Measurements from ENCODE around the gene TNIK.

Gene TNIK

DNA sequence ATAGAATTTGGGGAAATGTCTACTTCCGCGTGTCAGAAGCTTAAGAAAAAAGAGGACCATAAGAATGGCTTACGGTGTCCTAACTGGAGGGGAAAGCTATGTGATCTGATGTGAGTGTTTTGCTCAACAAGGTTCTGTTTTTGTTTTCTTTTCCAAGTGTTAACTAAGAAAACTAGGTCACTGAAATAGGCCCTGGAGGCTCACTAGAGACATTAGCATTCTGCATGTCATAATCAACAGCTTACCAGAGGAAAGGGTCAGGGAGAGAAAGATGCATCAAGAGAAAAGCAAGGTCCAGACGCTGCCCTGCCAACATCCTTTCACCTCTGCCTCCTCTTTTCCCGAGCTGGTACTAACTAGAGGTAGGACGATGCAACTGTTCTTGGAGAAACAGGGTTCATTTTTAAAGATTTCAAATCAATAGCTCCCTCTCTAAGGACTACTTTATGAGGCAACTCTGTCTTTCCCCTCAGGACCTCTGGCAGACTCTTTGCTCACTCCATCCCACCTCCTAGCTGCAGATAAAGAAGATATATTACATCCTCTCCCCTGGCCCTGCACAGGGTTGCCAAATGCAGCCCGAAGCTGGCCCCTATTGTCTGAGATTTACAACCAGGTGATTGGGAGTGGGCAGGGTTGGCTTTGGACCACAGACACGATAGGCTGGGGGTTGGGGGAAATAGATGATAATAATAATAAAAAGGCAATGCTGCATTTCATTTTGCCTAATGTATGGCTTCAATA lies 223.8 kb downstream of the TNIK start:
- no peak for DNase-seq (ENCODE audit: low read depth in 4 of 4, low spot score in 1 of 4)

DNA sequence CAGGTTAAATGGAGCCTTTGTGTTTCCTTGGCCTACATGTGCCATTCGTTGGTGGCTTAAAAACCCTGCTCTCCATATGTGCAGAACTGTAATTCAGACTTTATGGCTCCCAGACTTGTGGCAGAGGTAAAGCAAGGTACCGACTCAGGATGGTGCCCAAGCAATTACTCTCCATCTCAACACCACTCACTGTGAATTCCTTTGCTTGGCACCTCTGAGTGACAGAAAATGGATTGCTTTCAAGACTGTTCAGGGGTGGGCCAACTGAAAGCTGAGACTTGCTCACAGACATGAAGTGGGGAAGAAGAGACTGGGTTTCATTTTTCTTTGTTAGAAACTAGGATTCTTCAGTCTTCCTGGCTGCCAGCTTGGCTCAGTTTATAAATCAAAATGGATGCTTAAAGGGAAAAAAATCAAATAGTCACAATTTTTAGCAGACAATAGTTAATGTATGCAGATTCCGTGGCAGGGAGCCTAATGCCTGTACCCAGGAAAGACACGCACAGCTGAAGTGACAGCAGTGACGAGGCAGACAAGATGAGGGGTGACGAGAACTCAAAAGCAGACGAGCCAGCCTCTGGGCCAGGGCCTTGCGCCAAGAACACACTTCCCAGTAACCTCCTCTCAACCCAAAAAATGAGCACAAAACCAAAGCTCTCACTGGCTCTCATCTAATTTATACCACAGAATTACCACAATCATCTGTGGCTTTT lies 225.8 kb downstream of the TNIK start:
- DNase-seq (ENCODE audit: low read depth in 4 of 4, low spot score in 1 of 4) = no peak

DNA sequence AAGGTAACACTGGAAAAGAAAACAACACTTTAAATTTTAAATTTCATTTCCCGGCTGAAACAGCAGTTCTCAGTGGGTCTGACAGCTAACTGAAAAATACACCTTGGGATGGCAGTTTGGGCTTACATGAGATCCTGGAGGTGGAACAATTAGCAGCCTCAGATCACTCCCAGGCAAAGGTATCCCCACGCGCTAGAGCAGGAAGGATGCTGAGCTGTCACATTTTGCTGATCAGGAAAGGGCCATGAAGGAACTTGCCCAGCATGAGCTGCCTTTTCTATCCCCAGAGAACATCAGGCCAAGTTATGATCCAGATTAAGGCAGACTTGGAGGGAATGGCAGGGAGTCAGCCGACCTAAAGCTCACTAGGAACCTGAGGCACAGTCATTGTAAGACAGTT lies 228.8 kb downstream of the TNIK start:
- DNase-seq (ENCODE audit: low read depth in 4 of 4, low spot score in 1 of 4) = no peak

GRCh38 chr3:171230865-171231264 lies 229.3 kb downstream of the TNIK start:
- DNase-seq (ENCODE audit: low read depth in 4 of 4, low spot score in 1 of 4) = no peak

DNA sequence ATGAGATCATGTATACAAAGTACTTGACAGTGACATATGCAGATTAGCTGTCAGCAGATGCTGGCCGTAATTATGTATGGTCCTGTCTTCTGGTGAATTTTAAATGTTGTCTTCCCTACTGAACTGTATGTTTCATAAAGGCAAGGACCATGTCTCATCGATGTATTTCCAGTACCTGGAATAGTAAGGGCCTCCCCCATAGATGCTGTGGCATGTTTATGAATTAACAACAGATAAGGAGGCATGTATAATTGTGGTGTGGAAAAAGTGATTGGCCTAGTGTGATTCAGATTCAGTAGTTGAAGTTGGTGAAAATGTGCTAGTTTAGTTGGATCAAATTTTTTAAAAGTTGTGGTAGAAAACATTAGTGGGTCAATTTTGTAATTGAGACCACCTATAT lies 231.0 kb downstream of the TNIK start:
- no peak for DNase-seq (ENCODE audit: low read depth in 4 of 4, low spot score in 1 of 4)

DNA sequence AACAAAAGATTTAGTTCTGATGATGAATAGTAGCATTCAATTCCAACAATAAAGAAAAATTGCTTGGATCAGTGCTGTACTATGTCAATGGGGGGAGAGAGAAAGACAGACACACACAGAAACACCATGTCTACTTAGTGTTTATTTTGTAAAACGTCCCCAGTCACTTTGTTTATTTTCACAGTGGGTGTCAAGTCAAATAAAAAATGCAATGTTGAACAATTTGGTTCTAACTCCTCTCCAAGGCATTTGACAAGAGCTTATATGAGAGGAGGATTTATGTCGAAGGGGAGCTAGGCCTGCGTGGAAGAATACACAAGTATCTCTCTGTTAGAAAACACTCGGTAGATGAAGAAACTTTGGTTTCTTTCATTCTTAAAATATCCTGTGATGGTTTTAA lies 232.0 kb downstream of the TNIK start:
- no peak for DNase-seq (ENCODE audit: low read depth in 4 of 4, low spot score in 1 of 4)

DNA sequence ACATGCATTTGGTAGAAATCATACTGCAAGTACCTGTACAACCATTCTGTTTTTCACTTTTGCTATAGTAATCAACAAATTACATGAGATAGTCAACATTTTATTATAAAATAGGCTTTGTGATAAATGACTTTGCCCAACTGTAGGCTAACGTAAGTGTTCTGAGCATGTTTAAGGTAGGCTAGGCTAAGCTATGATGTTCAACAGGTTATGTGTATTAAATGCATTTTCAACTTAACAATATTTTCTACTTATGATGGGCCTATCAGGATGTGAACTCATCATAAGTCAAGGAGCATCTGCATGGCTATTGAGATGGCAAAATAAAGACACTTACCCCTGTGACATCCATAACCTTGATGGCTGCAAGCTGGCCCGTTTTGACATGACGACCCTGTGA lies 232.4 kb downstream of the TNIK start:
- DNase-seq (ENCODE audit: low read depth in 4 of 4, low spot score in 1 of 4) = no peak

GRCh38 chr3:171227359-171227758 lies 232.8 kb downstream of the TNIK start:
- no peak for DNase-seq (ENCODE audit: low read depth in 4 of 4, low spot score in 1 of 4)

DNA sequence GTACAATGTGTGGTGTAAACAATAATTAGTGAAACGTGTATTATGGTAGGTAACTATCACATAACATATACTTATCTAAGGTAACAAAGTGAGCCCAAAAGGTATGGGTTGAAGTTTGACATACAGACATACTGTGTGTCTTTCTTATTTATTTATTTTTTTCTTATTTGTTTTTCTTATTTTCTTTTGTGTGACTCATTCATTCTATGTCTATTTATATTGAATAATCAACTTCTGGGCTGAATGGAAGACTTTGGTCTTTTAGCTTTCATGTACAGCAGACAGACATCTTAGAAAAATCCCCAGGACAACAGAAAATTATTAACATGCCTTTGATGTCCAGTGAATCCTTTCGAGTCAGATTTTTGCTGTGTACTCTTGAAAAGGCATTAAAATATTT lies 233.4 kb downstream of the TNIK start:
- DNase-seq (ENCODE audit: low read depth in 4 of 4, low spot score in 1 of 4) = no peak

DNA sequence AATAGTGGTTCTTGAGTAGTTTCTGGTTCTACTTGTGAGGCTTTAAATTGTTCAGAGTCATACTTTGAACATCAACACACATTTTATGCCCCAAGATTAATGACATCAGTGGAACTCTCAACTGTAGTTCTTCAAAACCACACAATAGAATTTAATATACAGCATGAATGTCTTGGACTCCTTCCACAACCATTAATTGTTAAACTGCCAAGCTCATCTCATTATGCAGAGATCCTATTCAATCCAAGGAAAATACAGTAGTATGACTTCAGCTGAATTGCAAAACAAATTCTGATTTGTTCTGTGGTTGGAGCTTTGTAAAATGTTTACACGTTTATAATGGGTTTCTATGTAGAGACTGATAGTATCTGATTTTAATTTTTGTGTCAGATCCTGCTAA lies 234.5 kb downstream of the TNIK start:
- DNase-seq (ENCODE audit: low read depth in 4 of 4, low spot score in 1 of 4) = no peak

DNA sequence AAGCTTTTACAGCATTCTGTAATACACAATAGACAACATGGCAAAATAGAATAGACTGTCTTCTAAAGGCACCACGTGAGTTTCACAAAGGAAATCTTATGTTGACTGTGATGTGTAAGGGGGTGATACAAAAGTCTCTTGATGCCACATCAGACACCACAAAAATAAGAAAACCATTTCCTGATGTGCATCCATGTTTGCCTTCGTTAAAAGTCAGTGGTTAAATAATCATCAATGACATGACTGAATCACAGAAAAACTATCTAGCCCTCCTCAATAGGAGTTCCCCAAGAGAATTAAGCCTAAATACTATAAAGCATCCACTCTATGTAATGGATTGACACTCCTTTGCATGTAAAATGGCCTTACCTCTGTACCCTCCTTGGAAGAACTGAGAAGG lies 235.0 kb downstream of the TNIK start:
- no peak for DNase-seq (ENCODE audit: low read depth in 4 of 4, low spot score in 1 of 4)

DNA sequence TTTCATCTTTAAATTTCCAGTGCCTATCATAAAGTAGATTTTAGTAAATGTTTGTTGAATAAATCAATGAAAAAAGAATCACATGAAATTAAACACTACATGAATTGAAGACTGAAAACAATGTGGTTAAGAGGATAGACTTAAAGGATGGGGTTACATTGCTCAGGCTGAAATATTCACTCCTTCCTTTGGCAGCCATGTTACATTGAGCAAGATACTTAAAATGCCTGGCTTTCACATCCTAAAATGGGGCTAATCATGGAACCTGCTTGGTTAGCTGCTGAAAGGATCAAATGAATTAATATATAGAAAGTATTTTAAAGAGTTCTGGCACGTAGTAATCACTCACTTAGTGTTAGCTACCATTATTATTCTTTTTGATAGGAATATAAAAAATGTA lies 236.8 kb downstream of the TNIK start:
- DNase-seq (ENCODE audit: low read depth in 4 of 4, low spot score in 1 of 4) = no peak

DNA sequence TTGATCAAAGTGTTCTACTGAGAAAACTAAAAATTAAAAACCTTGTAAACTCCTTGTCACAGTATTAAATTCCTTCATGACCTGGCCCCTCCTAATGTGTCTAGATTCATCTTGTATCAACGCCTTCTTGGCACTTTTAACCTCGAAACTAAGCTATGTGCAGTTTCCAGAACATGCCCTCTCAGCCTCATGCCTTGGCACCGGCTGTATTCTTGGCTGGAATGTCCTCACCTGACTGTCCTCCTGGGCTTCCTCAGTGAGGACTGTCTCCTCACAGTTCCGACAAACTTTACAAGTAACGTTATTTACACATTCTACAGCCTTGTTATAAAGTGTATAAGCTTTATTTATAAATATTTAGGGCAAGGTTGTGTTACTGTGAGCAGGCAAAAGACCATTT lies 237.2 kb downstream of the TNIK start:
- DNase-seq (ENCODE audit: low read depth in 4 of 4, low spot score in 1 of 4) = no peak

- no peak for DNase-seq (ENCODE audit: low read depth in 4 of 4, low spot score in 1 of 4)
These were observed 238.6 kb downstream of the TNIK start for GRCh38 chr3:171221597-171221996.

DNA sequence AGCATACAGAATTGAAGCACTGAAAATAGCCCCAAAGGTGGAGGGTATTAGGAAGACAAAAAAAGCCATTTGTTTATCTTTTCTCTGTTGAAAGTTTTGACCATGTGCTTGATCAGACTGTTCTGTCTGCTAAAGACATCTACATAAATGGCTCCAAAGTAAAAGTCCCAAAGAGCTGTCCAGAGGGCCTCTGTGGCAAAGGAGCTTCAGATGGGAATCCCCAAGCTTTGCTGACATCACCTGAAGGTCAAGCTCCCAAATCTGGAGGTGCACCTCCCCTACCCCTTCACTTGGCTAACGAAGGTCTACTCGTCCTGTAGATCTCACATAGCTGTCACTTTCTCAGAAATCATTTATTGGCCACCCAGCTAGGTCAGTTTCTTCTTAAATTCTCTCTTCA lies 239.1 kb downstream of the TNIK start:
- DNase-seq (ENCODE audit: low read depth in 4 of 4, low spot score in 1 of 4) = no peak

- DNase-seq (ENCODE audit: low read depth in 4 of 4, low spot score in 1 of 4) = no peak
These were observed 240.9 kb downstream of the TNIK start for GRCh38 chr3:171219258-171219657.

- no peak for DNase-seq (ENCODE audit: low read depth in 4 of 4, low spot score in 1 of 4)
These were observed 242.1 kb downstream of the TNIK start for GRCh38 chr3:171218069-171218468.

- no peak for DNase-seq (ENCODE audit: low read depth in 4 of 4, low spot score in 1 of 4)
These were observed 246.3 kb downstream of the TNIK start for GRCh38 chr3:171213907-171214306.

- no peak for DNase-seq (ENCODE audit: low read depth in 4 of 4, low spot score in 1 of 4)
These were observed 247.0 kb downstream of the TNIK start for GRCh38 chr3:171213178-171213577.

DNA sequence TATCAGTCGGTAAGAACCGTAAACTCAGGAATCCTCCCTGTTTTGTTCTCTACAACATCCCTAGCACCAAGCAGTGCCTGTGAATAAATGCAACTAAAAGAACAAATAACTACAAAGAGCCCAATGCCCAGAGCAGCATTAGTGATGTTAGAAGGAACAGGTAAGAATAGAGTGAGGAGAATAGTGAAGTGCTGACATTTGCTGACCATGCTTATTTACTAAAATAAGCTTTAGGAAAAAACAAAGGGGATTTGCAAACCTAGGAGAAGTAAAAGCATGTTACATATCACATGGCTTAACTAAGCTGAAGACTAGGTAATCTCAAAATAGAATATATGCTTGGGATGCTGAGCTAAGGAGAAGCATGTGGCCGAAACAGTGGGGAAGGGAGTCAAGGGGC lies 247.6 kb downstream of the TNIK start:
- DNase-seq (ENCODE audit: low read depth in 4 of 4, low spot score in 1 of 4) = no peak

DNA sequence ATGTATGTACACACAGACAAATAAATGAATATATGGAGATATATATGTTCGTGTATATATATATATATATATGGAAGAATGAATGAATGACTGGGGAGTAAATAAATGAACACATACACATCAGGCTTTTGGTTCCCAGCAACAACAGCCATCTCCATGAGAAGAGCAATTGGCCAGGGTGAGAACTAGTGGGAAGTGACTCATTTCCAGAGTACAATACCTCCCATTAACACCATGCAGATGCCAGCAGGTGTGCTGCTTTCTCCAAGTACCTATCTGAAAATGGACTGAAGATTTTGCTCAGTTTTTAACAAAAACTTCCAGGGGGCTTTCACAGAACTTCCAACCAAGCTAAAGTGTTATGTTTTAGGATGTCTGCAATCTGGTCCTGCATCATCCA lies 253.9 kb downstream of the TNIK start:
- DNase-seq (ENCODE audit: low read depth in 4 of 4, low spot score in 1 of 4) = no peak

- DNase-seq (ENCODE audit: low read depth in 4 of 4, low spot score in 1 of 4) = no peak
These were observed 255.3 kb downstream of the TNIK start for GRCh38 chr3:171204942-171205341.

DNA sequence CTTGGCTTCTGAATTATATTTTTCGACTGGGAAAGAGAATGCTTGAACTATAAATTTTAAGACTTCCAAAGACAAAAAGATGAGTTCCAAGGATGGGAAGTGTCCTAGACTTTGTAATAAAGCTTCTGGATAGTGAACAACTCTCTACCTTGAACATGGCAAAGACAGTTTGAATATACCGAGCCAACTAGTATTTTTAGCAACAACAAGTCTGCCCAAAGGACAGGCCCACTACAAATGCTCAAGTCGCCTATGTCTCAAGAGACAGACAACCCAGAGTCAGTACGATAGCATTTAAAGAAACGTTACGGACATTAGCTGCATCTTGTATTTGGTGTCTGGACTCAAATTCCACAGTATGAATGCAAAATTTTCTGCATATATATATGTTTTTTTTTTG lies 258.4 kb downstream of the TNIK start:
- no peak for DNase-seq (ENCODE audit: low read depth in 4 of 4, low spot score in 1 of 4)

All from stimulated activated CD4-positive, alpha-beta T cell treated with anti-CD3 and anti-CD28 coated beads, Interleukin-1b, Interleukin-23, amount 100 ng/mL, for 24 hours (primary cell).